GM12891 (cell line): ENCODE measurements around the gene SPTBN1.

Source experiments
- DNase-seq: peaks from one replicate; pipeline ENCODE4 v3.0.0; 2011; ENCODE audit warnings: low spot score; ENCODE audit not compliant: insufficient read length
- FAIRE-seq: peaks from 2 replicates; lab custom pipeline; 2011; peaks lifted over from hg19 to GRCh38; lab: Jason Lieb, UNC
- PAX5 ChIP-seq: IDR thresholded peaks from 2 replicates; pipeline ENCODE4 v1.6.1; 2011; ENCODE audit warnings: low read length, moderate library complexity, mild to moderate bottlenecking; ENCODE audit not compliant: insufficient read depth, severe bottlenecking
- POLR2A ChIP-seq: IDR thresholded peaks from 2 replicates; pipeline ENCODE4 v1.6.1; 2011; ENCODE audit warnings: low read depth, low read length, control low read depth
- POLR2AphosphoS5 ChIP-seq: IDR thresholded peaks from 2 replicates; pipeline ENCODE4 v1.6.1; 2011; ENCODE audit warnings: low read depth, low read length, control low read depth
- POU2F2 ChIP-seq: IDR thresholded peaks from 2 replicates; pipeline ENCODE4 v1.6.1; 2011; ENCODE audit warnings: low read depth, mild to moderate bottlenecking, control low read depth, low read length, moderate library complexity
- SPI1 ChIP-seq: IDR thresholded peaks from 2 replicates; pipeline ENCODE4 v1.6.1; 2011; ENCODE audit warnings: low read depth, low read length, control low read depth
- TAF1 ChIP-seq: IDR thresholded peaks from 2 replicates; pipeline ENCODE4 v1.6.1; 2011; ENCODE audit warnings: low read depth, low read length, control low read depth

Gene SPTBN1

GRCh38 chr2:54667726-54668650 lies 211.9 kb downstream of the SPTBN1 start:
- TF ChIP-seq PAX5: no peak
- no peak for TF ChIP-seq TAF1
- no peak for TF ChIP-seq SPI1
- no peak for TF ChIP-seq POU2F2
- no peak for TF ChIP-seq POLR2AphosphoS5
- TF ChIP-seq POLR2A: no peak
- DNase-seq: no peak
- FAIRE-seq: no peak

- no peak for TF ChIP-seq POU2F2
- TF ChIP-seq PAX5: no peak
- no peak for TF ChIP-seq POLR2A
- DNase-seq: no peak
- FAIRE-seq: no peak
Measured at GRCh38 chr2:54668711-54669110, 212.6 kb downstream of the SPTBN1 start.

GRCh38 chr2:54669677-54670484 lies 213.8 kb downstream of the SPTBN1 start:
- TF ChIP-seq POLR2AphosphoS5: no peak
- FAIRE-seq (no peak), DNase-seq (no peak)

- no peak for FAIRE-seq
- no peak for TF ChIP-seq POLR2AphosphoS5
- no peak for TF ChIP-seq SPI1
- TF ChIP-seq POU2F2: no peak
- TF ChIP-seq POLR2A: no peak
- DNase-seq: no peak
Measured at GRCh38 chr2:54670485-54671009, 214.4 kb downstream of the SPTBN1 start.

GRCh38 chr2:54671010-54671409 lies 214.9 kb downstream of the SPTBN1 start:
- DNase-seq (no peak), FAIRE-seq (no peak)
- TF ChIP-seq POLR2AphosphoS5 (no peak), POLR2A (0 out of 2 replicates have a peak, but pooled peaks have one; percentile 25), SPI1 (no peak)

GRCh38 chr2:54671875-54672589 lies 215.9 kb downstream of the SPTBN1 start:
- FAIRE-seq (no peak), DNase-seq (no peak)
- TF ChIP-seq TAF1 (no peak), POU2F2 (no peak), POLR2A (no peak), POLR2AphosphoS5 (no peak), PAX5 (no peak), SPI1 (no peak)

GRCh38 chr2:54672590-54673456 lies 216.7 kb downstream of the SPTBN1 start:
- FAIRE-seq (peak; percentile 82), DNase-seq (no peak)
- TF ChIP-seq POU2F2: peak; percentile 45; the same call in 1 of the 2 replicates
- TF ChIP-seq PAX5: no peak
- peak; percentile 93 for TF ChIP-seq SPI1

- DNase-seq (no peak), FAIRE-seq (no peak)
- TF ChIP-seq POLR2A (no peak), POU2F2 (no peak), POLR2AphosphoS5 (no peak), TAF1 (no peak), SPI1 (no peak), PAX5 (no peak)
Measured at GRCh38 chr2:54673501-54673998, 217.4 kb downstream of the SPTBN1 start.

- no peak for FAIRE-seq
- TF ChIP-seq POU2F2 (no peak), POLR2A (no peak), POLR2AphosphoS5 (no peak), PAX5 (no peak), SPI1 (no peak), TAF1 (no peak)
- DNase-seq: no peak
Measured at GRCh38 chr2:54675281-54675680, 219.2 kb downstream of the SPTBN1 start.
